AG09319 (cell line): ENCODE measurements around the gene RABGAP1L.
"Not testable (repeated sequence)": the region's sequence is repeated elsewhere in the genome, so short reads cannot be mapped to it uniquely, and the experiment has no call there.

ENCODE experiments used
- DNase-seq: peaks from one replicate; pipeline ENCODE4 v3.0.0-alpha.2; 2010; ENCODE audit warnings: low read depth; ENCODE audit errors: extremely low read depth
- CTCF ChIP-seq: IDR thresholded peaks from 2 replicates; pipeline ENCODE4 v1.5.1; 2011; ENCODE audit warnings: low read depth, mild to moderate bottlenecking, inconsistent platforms, low read length, moderate library complexity

RABGAP1L gene

DNA sequence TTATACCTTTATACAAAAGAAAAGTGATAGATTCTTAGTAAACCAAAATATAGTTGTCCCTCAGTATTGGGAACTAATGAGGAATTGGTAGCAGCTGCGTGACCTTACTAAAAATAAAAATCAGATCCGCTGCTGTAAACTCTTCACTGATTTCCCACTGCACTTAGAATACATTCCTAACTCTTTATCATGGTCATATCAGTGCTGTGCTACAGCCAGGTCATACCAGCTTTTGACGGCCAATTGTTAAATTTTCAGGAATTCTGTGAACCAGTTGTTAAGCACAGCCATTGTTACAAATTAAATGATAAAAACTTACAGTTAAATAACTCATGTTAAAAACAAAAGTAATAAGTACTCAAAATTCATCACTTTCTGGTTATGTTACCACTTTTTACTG is 533.8 kb downstream of the RABGAP1L start:
- TF ChIP-seq CTCF: no peak
- DNase-seq: no peak

DNA sequence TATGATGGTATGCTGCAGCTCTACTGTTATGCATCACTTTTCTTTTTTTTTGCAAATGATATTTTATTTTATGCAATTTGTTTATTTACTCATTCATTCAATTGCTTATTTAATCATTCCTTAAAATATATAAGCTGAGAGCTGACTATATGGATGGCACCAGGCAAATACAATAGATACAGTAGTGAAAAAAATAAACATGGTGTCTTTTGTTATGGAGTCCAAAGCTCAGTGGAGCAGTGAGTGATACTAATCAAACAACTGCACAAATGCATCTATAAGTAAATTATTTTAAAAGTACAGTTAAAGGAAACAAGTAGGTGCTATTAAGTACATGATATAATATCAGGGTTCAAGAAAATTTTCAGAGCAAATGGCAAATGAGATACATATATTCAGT is 534.2 kb downstream of the RABGAP1L start:
- DNase-seq: not testable (repeated sequence)

DNA sequence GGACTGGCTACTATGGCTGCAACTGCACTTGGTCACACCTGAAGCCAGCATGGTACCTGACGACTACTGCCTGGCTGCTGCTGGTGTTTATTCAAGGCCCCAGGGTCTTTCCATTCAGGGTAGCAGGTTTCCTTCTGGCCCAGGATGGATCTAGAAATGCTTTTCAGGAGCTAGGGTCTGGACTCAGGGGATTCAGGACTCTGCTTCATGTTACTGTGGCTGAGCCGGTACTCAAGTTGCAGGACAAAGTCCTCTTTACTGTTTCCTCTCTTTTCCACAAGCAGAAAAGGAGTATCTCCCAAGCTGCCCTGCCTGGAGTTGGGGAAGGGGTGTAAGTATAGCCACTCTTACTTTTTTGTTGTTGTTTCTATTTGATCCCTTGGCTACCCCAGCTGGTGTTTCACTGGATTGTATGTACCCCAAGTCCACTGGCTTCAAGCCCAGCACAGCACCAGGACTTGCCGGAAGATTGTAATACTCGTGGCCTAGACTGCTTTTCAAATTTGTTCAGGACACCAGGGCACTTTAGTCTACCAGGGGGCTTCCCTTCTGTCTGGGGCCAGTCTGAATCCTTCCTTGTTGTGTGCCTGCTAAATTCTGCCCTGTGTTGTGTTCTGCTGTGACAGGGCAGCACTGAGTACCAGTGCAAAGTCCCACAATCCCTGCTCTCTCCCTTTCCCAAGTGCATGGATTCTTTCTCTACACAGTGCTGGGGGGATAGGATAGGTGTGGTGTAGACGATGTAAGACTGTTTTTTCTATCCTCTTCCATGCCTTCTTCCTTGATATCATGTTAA is 536.9 kb downstream of the RABGAP1L start:
- TF ChIP-seq CTCF: no peak
- DNase-seq: no peak

DNA sequence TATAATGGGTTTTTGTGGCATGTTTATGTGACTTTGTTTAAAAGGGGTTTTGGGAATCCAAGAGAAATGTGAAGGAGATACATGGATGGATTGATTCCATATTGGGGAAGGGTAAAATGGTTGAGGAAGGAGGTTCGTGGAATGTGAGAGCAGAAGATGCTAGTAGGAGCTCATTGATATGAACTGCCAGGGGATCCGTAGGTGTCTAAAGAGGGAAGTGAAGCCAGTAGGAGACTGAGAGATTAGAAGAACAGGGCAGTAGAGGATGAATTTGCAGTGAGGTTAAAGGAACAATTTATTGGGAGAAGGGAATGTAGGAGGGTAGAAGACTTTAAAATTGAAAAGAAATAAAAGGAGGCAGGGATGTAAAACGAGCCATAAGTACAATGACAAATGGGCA is 541.0 kb downstream of the RABGAP1L start:
- no peak for TF ChIP-seq CTCF
- DNase-seq: no peak

DNA sequence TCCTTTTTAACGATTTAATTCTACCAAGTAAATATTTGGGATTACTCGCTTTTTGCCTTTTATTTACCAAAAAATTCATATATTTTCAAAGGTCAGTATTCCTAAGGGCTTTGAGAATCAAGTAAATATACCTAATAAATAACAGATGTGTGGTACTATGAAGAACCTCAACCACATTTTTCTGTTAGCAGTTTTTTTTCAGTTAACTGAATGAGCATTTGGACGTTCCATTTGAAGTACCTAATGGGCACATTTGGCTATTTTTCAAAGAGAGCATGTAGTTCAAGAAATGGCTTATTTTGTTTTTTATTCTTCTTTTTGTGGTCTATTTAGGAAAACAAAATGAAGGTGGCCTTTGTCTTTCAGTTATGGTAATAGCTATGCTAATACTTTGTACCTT is 541.5 kb downstream of the RABGAP1L start:
- DNase-seq: peak; percentile 31

DNA sequence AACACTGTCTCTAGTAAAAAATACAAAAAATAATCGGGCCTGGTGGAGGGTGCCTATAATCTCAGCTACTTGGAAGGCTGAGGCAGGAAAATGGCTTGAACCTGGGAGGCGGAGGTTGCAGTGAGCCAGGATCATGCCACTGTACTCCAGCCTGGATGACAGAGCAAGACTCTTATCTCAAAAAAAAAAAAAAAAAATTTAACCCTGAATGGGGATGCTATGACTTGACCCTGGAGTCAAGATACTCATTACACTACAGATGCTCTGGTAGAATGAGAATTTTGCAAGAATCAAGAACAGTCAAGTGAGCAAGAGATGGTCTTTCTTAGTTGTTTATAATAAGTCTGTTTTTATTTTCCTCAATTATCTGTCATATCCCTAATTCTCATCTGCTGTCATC is 542.2 kb downstream of the RABGAP1L start:
- no peak for DNase-seq
- no peak for TF ChIP-seq CTCF

More for the DNA sequence above, 541.5 kb downstream of the RABGAP1L start:
- TF ChIP-seq CTCF: no peak

DNA sequence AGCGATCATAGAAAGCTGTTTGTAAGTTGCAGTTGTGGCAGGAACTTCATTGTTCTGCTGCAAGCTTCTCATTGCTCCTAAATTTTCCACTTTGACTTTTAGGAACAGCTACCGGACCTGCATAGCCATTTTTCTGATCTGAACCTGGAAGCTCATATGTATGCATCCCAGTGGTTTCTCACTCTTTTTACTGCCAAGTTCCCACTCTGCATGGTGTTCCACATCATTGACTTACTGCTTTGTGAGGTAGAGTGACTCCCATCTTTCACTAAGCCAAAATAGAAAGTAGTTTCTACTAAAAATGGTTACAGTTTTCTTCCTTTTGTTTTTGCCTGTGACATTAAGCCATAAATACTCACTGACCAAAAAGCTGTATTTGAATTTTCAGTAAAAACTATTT is 542.7 kb downstream of the RABGAP1L start:
- no peak for TF ChIP-seq CTCF
- no peak for DNase-seq

DNA sequence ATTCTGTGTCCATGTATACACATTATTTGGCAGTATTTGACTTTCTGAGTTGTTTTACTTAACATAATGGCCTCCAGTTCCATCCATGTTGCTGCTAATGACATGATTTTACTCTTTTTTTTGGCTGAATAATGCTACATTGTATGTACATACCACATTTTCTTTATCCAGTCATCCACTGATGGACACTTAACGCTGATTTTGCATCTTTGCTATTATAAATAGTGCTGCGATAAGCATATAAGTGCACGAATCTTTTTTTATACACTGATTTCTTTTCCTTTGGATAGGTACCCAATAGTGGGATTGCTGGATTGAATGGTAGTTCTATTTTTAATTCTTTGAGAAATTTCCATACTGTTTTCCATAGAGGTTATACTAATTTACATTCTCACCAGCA is 544.0 kb downstream of the RABGAP1L start:
- DNase-seq: no peak
- no peak for TF ChIP-seq CTCF
